Suprapubic skin (tissue), 4 donors: ENCODE measurements around the gene DDIT3.
"Not testable (repeated sequence)": the region's sequence is repeated elsewhere in the genome, so short reads cannot be mapped to it uniquely, and the experiment has no call there.

Source experiments
- CTCF ChIP-seq, 2 donors: fragments of 200-600 bp in 1 of 2; fragments of 450-650 bp in 1 of 2; sonication (generic) in 1 of 2; IDR thresholded peaks; one replicate each; pipeline ENCODE4 v1.5.1; 2016 to 2019; ENCODE audit warnings: antibody characterized with exemption in 2 of 2, mild to moderate bottlenecking in 1 of 2, moderate library complexity in 1 of 2
- POLR2A ChIP-seq, 2 donors: fragments of 450-650 bp; IDR thresholded peaks; one replicate each; pipeline ENCODE4 v1.6.1; 2017; ENCODE audit warnings: antibody characterized with exemption in 2 of 2, mild to moderate bottlenecking in 2 of 2, moderate library complexity in 2 of 2
- POLR2AphosphoS5 ChIP-seq, 3 donors: sonication (generic); formaldehyde crosslinking; IDR thresholded peaks; one replicate each; pipeline ENCODE4 v1.6.1; 2017; ENCODE audit warnings: antibody characterized with exemption in 3 of 3

GRCh38 chr12:57514246-57514645, 6.1 kb downstream of the DDIT3 start:
- TF ChIP-seq POLR2A, CTCF, POLR2AphosphoS5 (IDR thresholded peaks at IDR 0.05): not testable (repeated sequence)
